Measurements from ENCODE around the gene TMEM204. TPM values are rescaled to one million over a fixed set of nuclear protein-coding genes. Genes with fewer than 3 reads are reported as not detected.

Gene TMEM204
- total RNA-seq, 2 experiments from 2014 or later = 12.9 to 14.3 TPM

GRCh38 chr16:1554826-1555445, 21.5 kb downstream of the TMEM204 start:
- no peak for TF ChIP-seq CTCF (IDR thresholded peaks at IDR 0.05)
- no peaks in the 10 kb centered on the region for H3K9me3 Mint-ChIP-seq
- DNase-seq = no peak
- H3K27me3 Mint-ChIP-seq = no peaks in the 10 kb centered on the region
- no peak overlapping the region for H3K27ac Mint-ChIP-seq
- POLR2A ChIA-PET = interaction anchor here (0.5 kb wide), 1 partner anchor 150 kb away, joined by 4 read pairs; no protein-coding TSS in a partner anchor
- intact Hi-C loops (cut with micrococcal nuclease) = no loop called here
- ATAC-seq = no peak
- peaks cover 16% of the 10 kb centered on the region for H3K4me1 Mint-ChIP-seq (ENCODE audit: low read depth)
- H3K4me3 Mint-ChIP-seq = no peak overlapping the region
- CTCF ChIA-PET = no interaction called here
- H3K36me3 Mint-ChIP-seq (ENCODE audit: low read depth) = peaks cover 4% of the 10 kb centered on the region

GRCh38 chr16:1556254-1556653, 22.8 kb downstream of the TMEM204 start:
- Mint-ChIP-seq H3K4me1 (ENCODE audit: low read depth) (peaks cover 25% of the 10 kb centered on the region), H3K27me3 (no peaks in the 10 kb centered on the region), H3K36me3 (ENCODE audit: low read depth) (peaks cover 4% of the 10 kb centered on the region), H3K4me3 (no peak overlapping the region), H3K27ac (no peak overlapping the region), H3K9me3 (no peaks in the 10 kb centered on the region)
- no peak for ATAC-seq
- POLR2A ChIA-PET = no interaction called here
- DNase-seq = no peak
- CTCF ChIA-PET = no interaction called here
- intact Hi-C loops (cut with micrococcal nuclease) = no loop called here
- TF ChIP-seq CTCF (IDR thresholded peaks at IDR 0.05) = no peak

- POLR2A ChIA-PET = interaction anchor here (1.0 to 1.2 kb wide), 2 partner anchors 16 to 55 kb away, joined by 3 to 4 read pairs; partner anchors contain the start of genes CRAMP1 and IFT140
- Mint-ChIP-seq H3K27me3 (no peaks in the 10 kb centered on the region), H3K36me3 (ENCODE audit: low read depth) (peaks cover 4% of the 10 kb centered on the region), H3K27ac (no peak overlapping the region), H3K9me3 (no peaks in the 10 kb centered on the region), H3K4me1 (ENCODE audit: low read depth) (peaks cover 33% of the 10 kb centered on the region), H3K4me3 (no peak overlapping the region)
- CTCF ChIA-PET = no interaction called here
- intact Hi-C loops (cut with micrococcal nuclease) = no loop called here
- no peak for TF ChIP-seq CTCF (IDR thresholded peaks at IDR 0.05)
- no peak for ATAC-seq
- DNase-seq = no peak
Measured at GRCh38 chr16:1557074-1557473, 23.6 kb downstream of the TMEM204 start.

- Mint-ChIP-seq H3K36me3 (ENCODE audit: low read depth) (peaks cover 4% of the 10 kb centered on the region), H3K27ac (peak overlapping the region; percentile 43), H3K27me3 (no peaks in the 10 kb centered on the region), H3K4me1 (ENCODE audit: low read depth) (peaks cover 34% of the 10 kb centered on the region), H3K9me3 (no peaks in the 10 kb centered on the region), H3K4me3 (no peak overlapping the region)
- DNase-seq (no peak), ATAC-seq (no peak)
- intact Hi-C loops (cut with micrococcal nuclease) = no loop called here
- no peak for TF ChIP-seq CTCF (IDR thresholded peaks at IDR 0.05)
- ChIA-PET POLR2A (interaction anchor here (0.7 to 1.2 kb wide), 4 partner anchors 12 to 54 kb away, joined by 3 to 4 read pairs (median 3); partner anchors contain the start of genes CRAMP1 and IFT140), CTCF (no interaction called here)
Measured at GRCh38 chr16:1557576-1557975, 24.1 kb downstream of the TMEM204 start.

- TF ChIP-seq CTCF (IDR thresholded peaks at IDR 0.05) = no peak
- peaks cover 4% of the 10 kb centered on the region for H3K36me3 Mint-ChIP-seq (ENCODE audit: low read depth)
- no peaks in the 10 kb centered on the region for H3K27me3 Mint-ChIP-seq
- DNase-seq = peak; percentile 60
- intact Hi-C loops (cut with micrococcal nuclease) = no loop called here
- ChIA-PET POLR2A (interaction anchor here (1.0 kb wide), 1 partner anchor 13 kb away, joined by 3 read pairs; no protein-coding TSS in a partner anchor), CTCF (interaction anchor here (1.1 kb wide), 1 partner anchor 12 kb away, joined by 3 read pairs; no protein-coding TSS in a partner anchor)
- peak overlapping the region; percentile 66 for H3K27ac Mint-ChIP-seq
- ATAC-seq = peak; percentile 88
- no peaks in the 10 kb centered on the region for H3K9me3 Mint-ChIP-seq
- peaks cover 34% of the 10 kb centered on the region for H3K4me1 Mint-ChIP-seq (ENCODE audit: low read depth)
- H3K4me3 Mint-ChIP-seq = no peak overlapping the region
Measured at GRCh38 chr16:1559446-1559975, 26.0 kb downstream of the TMEM204 start.
